ENCODE results near the gene GLCE.
"Not testable (repeated sequence)": the region's sequence is repeated elsewhere in the genome, so short reads cannot be mapped to it uniquely, and the experiment has no call there.

The GLCE gene

GRCh38 chr15:69277316-69277715, 116.9 kb downstream of the GLCE start:
- no peak for DNase-seq

DNA sequence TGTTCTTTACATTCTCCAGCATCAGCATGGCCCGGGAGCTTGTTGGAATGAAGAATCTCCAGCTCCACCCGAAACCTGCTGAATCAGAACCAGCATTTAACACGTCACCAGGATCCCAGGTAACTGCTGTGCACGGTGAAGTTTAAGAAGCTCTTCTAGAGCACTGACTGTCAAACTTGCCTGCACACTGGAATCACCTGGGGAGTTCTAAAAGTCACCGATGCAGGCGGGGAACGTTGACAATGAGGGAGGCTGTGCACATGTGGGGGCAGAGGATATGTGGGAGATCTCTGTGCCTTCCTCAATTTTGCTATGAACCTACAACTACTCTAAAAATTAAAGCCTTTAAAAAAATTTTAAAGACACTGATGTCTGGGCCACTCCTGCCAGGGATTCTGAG, 119.2 kb downstream of the GLCE start:
- DNase-seq, result no peak

DNA sequence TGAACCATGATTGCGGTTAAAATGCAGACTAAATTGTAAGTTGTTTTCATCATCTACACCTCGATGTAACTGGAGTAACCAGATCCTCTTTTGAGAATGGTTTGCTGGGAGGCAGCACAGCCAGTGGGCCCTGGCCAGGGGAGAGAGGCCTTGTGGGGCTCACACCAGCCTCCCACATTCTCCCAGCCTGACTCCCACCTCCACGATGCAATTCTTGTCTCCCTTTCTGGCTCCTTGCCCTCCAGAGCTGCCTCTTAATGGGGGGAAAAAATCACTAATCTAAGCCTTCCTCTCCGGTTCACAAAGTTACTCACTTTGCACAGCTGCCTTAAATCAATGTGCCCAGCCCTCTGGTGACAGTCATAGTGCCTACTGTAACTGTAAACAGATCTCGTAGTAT, 120.3 kb downstream of the GLCE start:
- DNase-seq, result no peak

DNA sequence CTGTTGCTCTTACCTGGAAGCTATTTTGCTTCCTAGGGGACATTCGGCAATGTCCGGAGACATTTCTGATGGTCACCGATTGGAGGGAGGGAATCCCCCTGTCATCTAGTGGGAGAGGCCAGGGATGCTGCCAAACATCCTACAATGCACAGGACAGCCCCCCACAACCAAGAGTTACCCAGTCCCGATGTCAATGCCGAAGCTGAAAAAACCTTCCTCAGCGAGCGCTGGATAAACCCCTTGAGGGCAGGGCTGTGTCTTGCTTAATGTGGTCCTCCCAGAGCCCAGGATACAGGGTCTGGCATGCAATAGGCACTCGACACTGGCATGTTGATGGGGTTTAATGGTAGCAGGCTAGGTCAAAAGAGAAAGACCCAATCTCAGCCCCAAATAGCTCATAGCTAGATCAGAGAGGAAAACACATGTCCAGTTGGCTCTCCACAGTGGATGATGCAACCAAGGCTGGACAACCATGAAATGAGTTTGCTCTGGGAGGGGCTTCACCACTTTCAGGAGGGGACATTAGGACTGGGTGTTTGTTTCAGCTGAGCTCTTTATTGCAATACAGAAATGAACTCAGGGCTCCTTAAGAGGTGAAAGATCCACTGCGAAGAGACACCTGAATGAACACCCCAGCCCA, 121.8 kb downstream of the GLCE start:
- DNase-seq, result no peak

GRCh38 chr15:69285834-69286233, 125.4 kb downstream of the GLCE start:
- DNase-seq, result no peak

- no peak for DNase-seq
These were observed 127.6 kb downstream of the GLCE start for GRCh38 chr15:69288011-69288410.

DNA sequence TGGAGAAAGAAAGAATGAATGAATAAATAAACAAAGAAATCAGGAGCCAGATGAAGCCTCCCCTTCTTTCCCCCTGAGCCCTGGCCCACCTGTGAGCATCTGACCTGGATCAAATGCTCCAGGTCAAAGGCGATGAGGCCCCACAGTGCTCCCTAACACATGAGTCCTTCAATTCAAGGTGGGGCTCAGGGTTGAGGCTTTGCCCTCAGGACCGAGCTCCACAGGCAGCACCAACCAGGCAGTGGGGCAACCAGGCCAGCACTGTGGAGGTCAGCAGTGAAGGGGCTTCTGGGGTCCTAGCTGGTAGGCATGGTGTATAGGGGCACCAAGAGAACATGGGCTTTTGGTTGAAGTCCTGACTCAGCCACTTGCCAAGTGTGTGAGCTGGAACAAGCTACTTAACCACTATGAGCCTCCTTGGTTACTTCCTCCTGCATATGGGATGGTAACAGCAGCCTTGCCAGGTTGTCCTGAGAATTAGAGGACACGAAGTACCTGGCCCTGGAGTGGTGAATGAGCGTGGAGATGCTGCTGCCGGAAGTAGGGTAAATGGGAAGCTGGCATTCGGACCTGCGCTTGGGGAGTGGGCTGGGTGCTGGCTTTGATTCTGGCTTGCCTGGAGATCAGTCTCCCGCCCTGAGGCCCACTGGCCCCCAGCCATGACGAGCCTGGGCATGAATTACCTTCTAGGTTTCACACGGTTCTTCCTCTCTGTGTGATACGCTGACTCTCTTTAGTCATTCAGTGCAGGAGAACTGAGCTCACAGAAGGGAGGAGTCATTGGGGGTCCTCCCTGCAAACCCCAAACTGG, 128.3 kb downstream of the GLCE start:
- DNase-seq, result no peak

DNA sequence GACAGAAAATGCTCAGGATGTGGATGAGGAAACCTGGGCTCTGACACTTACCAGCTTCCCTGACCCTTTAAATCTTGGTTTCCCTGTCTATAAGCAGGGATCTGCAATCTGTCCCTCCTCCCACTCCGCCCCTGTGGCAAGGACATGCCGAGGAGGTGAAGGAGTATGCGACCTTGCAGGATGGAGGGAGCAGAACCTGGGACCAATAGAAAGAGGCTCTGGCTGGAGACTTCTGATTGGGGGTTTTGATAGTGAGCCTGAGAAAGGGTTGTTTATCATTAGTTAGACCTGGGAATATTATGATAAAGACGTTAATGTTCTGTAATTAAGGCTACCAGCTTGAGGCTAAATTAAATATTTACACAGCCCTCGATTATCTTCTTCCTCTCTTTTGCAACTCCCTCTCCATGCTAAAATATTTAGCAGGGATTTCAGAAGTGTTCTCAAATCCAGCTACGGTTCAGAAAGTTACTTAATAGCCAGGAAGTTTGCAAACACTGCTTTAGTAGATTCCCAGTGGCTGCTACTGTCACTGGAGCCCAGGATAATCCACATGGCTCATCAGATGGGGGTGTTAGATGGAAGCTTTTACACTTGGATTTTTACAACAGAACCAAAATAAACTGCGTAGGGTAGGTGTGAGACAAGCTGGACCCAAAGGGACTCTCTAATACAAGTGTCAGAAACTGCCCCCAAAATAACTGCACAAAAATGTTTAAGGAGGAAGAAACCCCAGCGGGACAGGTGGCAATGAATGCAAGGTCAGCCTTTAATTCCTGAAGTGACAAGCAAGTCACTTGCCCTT, 129.1 kb downstream of the GLCE start:
- DNase-seq, result no peak

DNA sequence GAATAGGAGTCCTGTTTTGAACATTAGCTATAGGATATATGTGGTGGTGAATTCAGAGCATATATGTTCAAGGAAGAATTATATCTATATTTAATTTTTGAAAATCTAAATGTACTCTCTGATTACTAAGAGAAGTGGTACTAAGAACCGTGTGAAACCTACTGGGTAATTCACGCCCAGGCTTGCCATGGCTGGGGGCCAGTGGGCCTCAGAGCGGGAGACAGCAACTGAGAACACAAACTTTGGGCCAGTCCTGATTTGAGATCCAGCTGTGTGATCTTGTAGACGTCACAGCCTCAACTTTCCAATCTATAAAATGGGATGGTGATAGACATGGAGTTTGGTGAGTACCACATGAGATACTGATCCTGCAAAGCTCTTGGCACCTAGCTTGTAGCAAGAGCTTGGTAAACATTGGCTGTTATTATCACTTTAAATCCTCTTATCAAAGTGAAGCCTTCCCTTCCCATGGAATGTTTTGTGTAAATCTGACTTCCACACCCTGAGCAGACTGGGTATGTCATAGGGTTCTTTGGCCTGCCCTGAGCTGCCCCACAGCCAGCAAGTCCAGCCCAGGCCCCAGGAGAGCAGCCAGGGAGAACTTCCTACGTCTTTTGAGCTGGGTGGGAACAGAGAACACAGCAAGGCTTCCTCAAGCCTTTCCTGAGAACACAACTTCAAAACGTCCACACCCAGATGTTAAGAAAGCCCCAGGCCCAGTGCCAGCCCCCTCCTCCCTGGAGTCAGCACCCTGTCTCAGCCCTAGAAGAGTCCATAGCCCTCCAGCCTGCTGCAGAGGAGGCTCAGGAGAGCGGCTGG, 130.1 kb downstream of the GLCE start:
- no peak for DNase-seq

DNA sequence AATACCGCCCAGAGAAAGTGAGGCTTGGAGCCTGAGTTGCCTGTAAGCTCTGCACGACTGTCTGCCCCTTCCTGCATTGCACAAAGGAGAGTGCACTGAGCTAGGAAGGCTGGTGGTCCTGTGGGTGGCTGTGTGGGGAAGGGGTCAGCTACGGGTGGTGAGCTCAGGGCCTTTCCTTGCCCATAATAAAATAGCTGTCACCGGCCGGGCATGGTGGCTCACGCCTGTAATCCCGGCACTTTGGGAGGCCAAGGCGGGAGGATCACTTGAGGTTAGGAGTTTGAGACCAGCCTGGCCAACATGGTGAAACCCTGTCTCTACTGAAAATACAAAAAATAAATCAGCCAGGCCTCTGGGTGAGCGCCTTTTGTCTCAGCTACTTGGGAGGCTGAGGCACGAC, 131.2 kb downstream of the GLCE start:
- DNase-seq, result not testable (repeated sequence)

DNA sequence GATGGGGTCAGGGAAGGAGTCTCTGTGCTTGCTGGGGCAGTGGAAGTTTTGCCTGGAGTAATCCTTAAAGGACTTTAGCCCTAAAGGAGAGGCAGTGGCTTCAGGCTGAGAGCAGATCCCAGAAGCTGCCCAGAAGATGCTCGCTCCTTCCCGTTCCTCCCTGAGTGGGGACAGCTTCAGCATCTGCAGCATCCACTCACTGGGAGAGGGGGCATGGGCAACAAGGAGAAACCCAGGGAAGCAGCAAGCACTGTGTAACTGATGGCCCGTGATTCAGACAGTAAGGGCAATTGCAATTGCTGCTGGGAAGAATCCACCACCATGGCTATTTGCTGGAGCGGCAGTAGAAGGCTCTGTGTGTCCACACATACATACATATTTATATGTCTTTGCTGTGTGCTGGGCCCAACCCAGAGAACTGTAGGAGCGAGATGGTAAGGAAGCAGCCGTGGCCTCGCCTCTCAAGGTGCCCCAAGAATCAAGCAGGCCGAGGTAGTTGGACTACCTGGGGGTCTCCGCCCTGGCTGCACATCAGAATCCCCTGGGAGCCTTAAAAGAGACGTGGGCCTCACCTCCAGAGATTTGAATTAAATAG, 132.5 kb downstream of the GLCE start:
- no peak for DNase-seq

GRCh38 chr15:69293741-69294615, 133.5 kb downstream of the GLCE start:
- DNase-seq, result no peak

- DNase-seq, result no peak
These were observed 136.2 kb downstream of the GLCE start for GRCh38 chr15:69296606-69297005.

DNA sequence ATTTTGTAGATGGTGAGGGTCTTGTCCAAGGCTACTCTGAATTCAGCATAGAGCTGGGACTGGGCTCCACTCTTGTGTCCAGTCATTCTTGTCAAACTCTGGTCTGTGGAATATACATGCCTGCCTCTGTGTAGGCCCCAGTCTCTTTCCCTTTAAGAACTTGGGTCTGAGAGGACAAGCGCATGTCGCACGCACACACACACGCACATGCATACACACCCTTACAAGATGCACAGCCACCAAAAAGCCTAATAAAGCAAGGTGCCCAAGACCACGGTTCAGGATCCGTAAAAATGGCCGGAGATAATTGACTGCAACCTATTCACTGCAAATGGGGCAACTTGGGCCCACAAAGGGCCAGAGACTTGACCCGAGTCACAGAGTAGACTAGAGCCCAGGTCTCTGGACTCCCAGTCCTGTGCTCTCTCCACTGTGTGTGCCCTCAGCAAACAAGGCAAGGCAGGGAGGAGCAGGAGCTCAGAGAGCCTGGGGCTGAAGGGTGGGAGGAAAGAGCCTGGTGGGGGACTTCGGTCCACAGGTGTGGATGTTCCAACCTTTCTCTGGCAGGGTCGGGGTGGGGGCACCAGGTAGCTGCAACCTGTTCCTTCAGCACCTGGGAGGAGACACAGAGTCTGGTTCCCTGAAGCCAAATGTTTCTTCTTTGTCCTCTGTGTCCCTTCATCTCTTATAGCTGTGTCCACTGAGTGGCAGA, 137.4 kb downstream of the GLCE start:
- DNase-seq, result no peak

GRCh38 chr15:69298354-69298696, 137.9 kb downstream of the GLCE start:
- no peak for DNase-seq

DNA sequence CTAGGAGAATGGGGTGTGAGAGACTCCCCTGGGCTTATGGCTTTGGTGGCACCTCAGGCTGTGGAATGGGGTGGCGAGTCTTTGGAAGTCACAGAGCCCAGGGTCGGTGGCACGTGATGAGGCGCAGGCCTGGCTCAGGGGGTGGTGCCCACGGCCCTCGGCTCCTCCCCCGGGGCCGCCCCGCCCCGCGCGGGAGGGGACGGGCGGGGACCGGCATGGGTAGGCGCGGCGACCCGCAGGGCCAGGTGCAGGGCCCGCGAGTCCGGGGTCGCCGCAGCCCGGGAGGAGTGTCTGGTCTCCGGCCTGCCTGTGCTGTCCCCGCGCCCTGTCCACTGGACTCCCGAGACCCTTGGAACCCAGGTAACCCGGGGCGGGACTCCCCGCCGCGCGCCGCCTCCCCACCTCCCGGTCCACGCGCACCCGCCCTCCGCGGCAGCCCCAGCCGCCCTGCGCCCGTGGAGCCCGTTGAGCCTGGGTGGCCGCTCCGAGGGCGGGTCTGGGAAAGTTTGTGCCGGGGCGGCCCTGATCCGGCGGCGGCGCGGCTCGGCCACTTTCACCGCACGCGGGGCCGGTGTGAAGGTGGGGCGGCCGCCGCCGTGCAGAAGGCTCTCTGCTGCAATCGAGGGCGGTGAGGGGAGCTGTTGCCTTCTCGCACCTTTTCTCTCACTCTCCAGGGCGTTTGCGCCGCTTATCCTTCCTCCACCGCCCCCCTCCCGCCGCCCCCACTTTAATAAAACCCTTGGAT, 138.4 kb downstream of the GLCE start, which contains the start of gene PAQR5:
TSS of gene PAQR5 (plus strand) at position 216 of the 745 bp plus-strand sequence. CDS start 61,169 bp downstream, outside the sequence.
- no peak for DNase-seq

GRCh38 chr15:69299451-69299886, 139.0 kb downstream of the GLCE start:
- no peak for DNase-seq

DNA sequence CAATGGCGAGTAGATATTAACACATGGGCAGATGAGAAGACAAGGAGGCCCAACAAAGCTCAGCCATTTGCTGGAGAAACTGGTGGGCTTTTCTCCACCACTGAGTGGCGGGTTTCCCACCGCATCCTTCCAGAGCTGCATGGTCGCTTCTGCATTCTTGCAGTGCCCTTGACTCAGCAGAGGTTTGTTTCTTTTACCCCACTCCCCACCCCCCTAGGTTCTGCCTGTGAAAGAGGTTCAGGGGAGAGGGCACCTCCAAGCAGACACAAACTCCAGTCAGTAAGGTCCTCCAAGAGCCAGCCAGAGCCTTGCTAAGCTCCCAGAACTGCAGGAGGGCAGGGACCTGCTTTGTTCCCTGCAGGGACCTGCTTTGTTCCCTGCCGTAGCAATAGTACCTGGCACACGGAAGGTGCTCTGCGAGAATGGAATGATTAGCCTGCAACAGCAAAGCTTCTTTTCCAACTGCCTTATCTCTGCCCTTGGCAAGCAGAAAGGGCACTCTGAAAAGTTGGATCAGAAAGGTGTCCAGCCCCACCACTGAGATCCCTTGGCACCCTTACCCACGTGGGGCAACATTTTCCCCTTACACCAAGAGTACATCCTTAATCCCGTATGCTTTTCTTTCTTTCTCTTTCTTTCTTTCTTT, 139.6 kb downstream of the GLCE start:
- no peak for DNase-seq

DNA sequence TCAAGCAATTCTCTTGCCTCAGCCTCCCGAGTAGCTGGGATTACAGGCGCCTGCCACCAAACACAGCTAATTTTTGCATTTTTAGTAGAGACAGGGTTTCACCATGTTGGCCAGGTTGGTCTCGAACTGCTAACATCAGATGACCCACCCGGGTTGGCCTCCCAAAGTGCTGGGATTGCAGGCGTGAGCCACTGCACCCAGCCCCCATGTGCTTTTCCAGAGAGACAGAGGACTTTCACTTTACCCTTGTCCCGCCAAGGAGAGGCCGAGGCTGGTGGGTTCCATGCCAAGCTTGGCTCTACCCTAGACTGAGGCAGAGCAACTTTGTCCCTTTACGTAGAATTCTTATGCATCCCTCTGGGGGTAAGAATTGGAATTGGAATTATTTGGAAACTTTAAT, 140.7 kb downstream of the GLCE start:
- DNase-seq, result not testable (repeated sequence)
